Aortic smooth muscle cell (primary cell): ENCODE data around the gene MGME1. TPM values are rescaled to one million over a fixed set of nuclear protein-coding genes. Genes with fewer than 3 reads are reported as not detected.

ENCODE experiments used
- total RNA-seq: library from RNA; depleted of rRNA; stranded (reverse); fragments of >200 nt; gene quantifications from 2 replicates; pipeline ENCODE4 v1.2.3, GENCODE V29; 2014

Gene MGME1, protein sequence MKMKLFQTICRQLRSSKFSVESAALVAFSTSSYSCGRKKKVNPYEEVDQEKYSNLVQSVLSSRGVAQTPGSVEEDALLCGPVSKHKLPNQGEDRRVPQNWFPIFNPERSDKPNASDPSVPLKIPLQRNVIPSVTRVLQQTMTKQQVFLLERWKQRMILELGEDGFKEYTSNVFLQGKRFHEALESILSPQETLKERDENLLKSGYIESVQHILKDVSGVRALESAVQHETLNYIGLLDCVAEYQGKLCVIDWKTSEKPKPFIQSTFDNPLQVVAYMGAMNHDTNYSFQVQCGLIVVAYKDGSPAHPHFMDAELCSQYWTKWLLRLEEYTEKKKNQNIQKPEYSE
- total RNA-seq, result 10.3 and 11.9 TPM in 2 replicates

DNA sequence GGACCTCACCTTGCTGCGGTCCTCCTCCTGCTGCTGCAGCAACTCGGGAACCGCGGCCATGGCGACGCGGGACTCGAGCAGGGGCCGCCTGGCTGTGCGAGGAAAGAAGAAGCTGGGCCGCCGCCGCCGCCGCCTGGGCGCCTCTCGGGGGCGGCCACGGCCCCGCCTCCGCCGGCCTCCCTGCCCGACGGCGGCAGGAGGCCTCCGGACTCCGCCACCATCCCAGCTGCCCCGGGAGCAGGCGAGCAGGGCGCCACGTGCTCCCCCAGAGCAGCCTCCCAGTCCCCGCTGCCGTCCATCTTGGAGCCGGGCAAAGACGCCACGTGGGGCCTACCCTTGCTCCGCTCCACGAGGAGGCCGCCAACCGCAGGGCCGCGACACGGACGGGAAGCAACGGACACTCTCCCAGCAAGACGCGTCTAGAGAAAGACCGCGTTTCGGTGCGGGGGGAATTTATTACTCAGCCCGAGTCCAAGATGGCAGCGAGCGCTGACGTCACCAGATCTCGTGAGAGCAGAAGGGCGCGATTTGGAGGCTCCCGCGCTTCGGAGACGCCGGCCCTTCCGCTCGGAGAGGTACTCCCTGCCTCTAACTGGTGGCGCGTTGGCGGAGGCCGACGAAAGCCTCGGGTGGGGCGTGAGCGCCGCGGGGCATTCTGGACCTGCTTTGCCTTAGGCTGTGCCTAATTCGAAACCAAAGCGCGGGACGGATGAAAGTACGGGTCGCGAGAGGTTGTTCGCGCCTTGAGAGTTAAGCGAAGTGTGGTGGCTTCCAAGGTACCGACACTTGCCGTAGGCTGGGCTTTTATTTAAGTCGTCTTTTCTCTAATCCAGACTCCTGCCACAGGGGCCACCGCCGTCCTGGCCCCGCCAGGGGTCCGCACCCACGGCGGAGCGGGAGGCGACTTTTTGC is at the start of gene MGME1, which contains the start of gene SNX5:
Gene MGME1 (plus strand): TSS at position 653 of the 912 bp plus-strand sequence. CDS start 842 bp downstream, outside the sequence.
Gene SNX5 (minus strand): TSS at position 429 of the 912 bp plus-strand sequence. CDS start 369 bp downstream, at position 60.

Other genes with a start within 250 kb of the MGME1 start
- 73.7 and 79.0 TPM in 2 replicates for gene SNX5, start 224 bp upstream of the MGME1 start, total RNA-seq
- gene OVOL2, start 88.9 kb downstream of the MGME1 start, total RNA-seq, result not detected in 2 replicates
- gene KAT14, start 168.8 kb downstream of the MGME1 start, total RNA-seq, result 13.2 and 18.0 TPM in 2 replicates
- 8.3 and 8.5 TPM in 2 replicates for gene PET117, start 168.8 kb downstream of the MGME1 start, total RNA-seq